Limb (tissue), 2 donors: Measurements from ENCODE around the gene CAMK2N1.
"Not testable (repeated sequence)": the region's sequence is repeated elsewhere in the genome, so short reads cannot be mapped to it uniquely, and the experiment has no call there.

ENCODE experiments used
- DNase-seq, 2 donors: peaks; one replicate each; pipeline ENCODE4 v3.0.0-alpha.2; 2016; ENCODE audit errors: extremely low spot score in 2 of 2

Gene CAMK2N1

GRCh38 chr1:20496725-20497383 is 10.8 kb upstream of the CAMK2N1 start:
- DNase-seq = not testable (repeated sequence)

GRCh38 chr1:20496241-20496661 is 10.2 kb upstream of the CAMK2N1 start:
- DNase-seq = no peak

- DNase-seq = no peak
These were observed 9.7 kb upstream of the CAMK2N1 start for GRCh38 chr1:20495661-20496060.

GRCh38 chr1:20494609-20495311 is 8.8 kb upstream of the CAMK2N1 start:
- DNase-seq = no peak

GRCh38 chr1:20493839-20494608 is 8.0 kb upstream of the CAMK2N1 start:
- DNase-seq = peak; percentile 76 to 90

- no peak for DNase-seq
These were observed 7.3 kb upstream of the CAMK2N1 start for GRCh38 chr1:20493309-20493708.

- DNase-seq = no peak
These were observed 6.7 kb upstream of the CAMK2N1 start for GRCh38 chr1:20492751-20493150.

GRCh38 chr1:20491866-20492265 is 5.9 kb upstream of the CAMK2N1 start:
- no peak for DNase-seq

GRCh38 chr1:20491178-20491577 is 5.2 kb upstream of the CAMK2N1 start:
- no peak for DNase-seq

- no peak for DNase-seq
These were observed 1.2 kb upstream of the CAMK2N1 start for GRCh38 chr1:20487236-20487590.

- DNase-seq = peak in 1 of 2 donors; percentile 82
These were observed 636 bp upstream of the CAMK2N1 start for GRCh38 chr1:20486457-20487235.

- DNase-seq = peak in 1 of 2 donors; percentile 56
These were observed 1.2 kb downstream of the CAMK2N1 start for GRCh38 chr1:20484519-20485462.

GRCh38 chr1:20483833-20484518 is 2.0 kb downstream of the CAMK2N1 start:
- peak in 1 of 2 donors; percentile 58 for DNase-seq

- no peak for DNase-seq
These were observed 2.7 kb downstream of the CAMK2N1 start for GRCh38 chr1:20483098-20483832.

GRCh38 chr1:20481643-20482498 is 4.1 kb downstream of the CAMK2N1 start:
- no peak for DNase-seq

GRCh38 chr1:20480951-20481617 is 4.9 kb downstream of the CAMK2N1 start:
- no peak for DNase-seq

- DNase-seq = no peak
These were observed 5.6 kb downstream of the CAMK2N1 start for GRCh38 chr1:20480243-20480944.
